ENCODE measurements around the gene MYBPHL.

The MYBPHL gene

GRCh38 chr1:109251277-109252166 is 55.3 kb downstream of the MYBPHL start:
- no peak for DNase-seq

- no peak for DNase-seq
These were observed 56.1 kb downstream of the MYBPHL start for GRCh38 chr1:109250454-109251276.

GRCh38 chr1:109249654-109250401 is 57.0 kb downstream of the MYBPHL start:
- peak; percentile 56 for DNase-seq

- DNase-seq, result peak; percentile 68
These were observed 57.8 kb downstream of the MYBPHL start, which contains the start of gene CELSR2 for GRCh38 chr1:109248797-109249629. Gene CELSR2 (plus strand): TSS chr1:109249539. CDS start chr1:109250080, 541 bp downstream.

GRCh38 chr1:109248444-109248796 is 58.4 kb downstream of the MYBPHL start:
- no peak for DNase-seq

GRCh38 chr1:109247401-109248365 is 59.1 kb downstream of the MYBPHL start:
- no peak for DNase-seq

GRCh38 chr1:109246141-109246551 is 60.7 kb downstream of the MYBPHL start:
- no peak for DNase-seq

GRCh38 chr1:109243860-109244552 is 62.8 kb downstream of the MYBPHL start:
- no peak for DNase-seq

GRCh38 chr1:109243221-109243620 is 63.6 kb downstream of the MYBPHL start:
- no peak for DNase-seq

- DNase-seq, result no peak
These were observed 64.4 kb downstream of the MYBPHL start for GRCh38 chr1:109242387-109242786.
